GM11168 (cell line): ENCODE measurements around the gene MBP.
"Not testable (repeated sequence)": the region's sequence is repeated elsewhere in the genome, so short reads cannot be mapped to it uniquely, and the experiment has no call there.

ENCODE experiments used
- in situ Hi-C: fragments of 300-500 bp; cut with MboI; formaldehyde crosslinking; loops from one replicate; pipeline ENCODE4 v1.12.0; 2022; ENCODE audit warnings: low sequenced_read_pairs; ENCODE audit not compliant: unreplicated experiment

The MBP gene

DNA sequence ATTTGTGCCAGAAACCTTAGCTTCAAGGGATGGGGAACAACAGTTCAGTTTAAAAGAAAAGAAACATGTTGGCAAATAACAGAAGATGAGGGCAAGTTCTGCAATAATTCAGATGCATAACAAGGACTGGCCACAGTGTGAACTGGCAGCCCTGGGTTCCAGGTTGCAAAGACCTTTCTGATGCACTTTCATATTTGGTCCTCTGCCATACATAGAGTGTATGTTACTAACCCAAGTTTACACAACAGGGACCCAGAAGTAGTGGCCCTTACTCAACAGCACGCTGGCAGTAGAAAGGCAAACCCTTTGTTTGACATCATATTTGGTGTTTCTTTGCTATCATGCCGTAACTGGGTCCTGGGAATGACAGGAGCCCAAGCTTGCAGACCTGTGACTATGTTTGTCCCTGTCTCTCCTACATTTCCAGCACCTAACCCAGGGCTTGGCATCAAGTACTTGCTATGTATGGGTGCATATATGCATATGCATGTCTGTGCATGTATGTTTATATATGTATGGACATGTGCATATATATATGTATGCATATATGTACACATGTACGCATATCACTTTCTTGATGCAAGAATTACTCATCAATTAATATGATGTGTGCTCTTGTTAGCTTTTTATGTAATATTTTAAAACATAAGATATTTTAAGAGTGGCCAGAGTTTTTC lies 94.3 kb downstream of the MBP start:
- in situ Hi-C loops = no loop called here

- in situ Hi-C loops = no loop called here
These were observed 95.0 kb downstream of the MBP start for GRCh38 chr18:77037567-77037966.

- in situ Hi-C loops = no loop called here
These were observed 97.0 kb downstream of the MBP start for GRCh38 chr18:77035380-77036187.

- in situ Hi-C loops = no loop called here
These were observed 99.0 kb downstream of the MBP start for GRCh38 chr18:77033575-77033974.

GRCh38 chr18:77032181-77032701 lies 100.3 kb downstream of the MBP start:
- in situ Hi-C loops = no loop called here

DNA sequence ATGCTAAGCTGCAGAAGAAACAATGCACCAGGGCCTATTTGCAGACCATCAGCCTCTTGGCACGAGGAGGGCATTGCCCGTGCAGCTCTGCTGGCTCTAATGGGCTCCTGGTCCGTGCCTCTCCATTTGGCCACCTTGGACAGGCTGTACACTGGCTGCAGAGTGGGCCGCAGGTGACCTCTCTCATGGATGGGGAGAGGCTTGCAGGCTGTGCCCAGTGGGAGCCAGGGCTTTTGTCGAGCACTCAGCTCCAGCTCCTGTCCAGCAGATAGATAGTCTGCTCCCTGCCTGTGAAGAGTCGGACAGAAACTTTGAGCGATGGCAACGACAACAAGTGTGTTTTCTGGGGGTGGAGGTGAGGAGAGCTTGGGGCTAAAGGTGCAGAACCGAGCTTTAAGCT lies 100.9 kb downstream of the MBP start:
- in situ Hi-C loops = no loop called here

DNA sequence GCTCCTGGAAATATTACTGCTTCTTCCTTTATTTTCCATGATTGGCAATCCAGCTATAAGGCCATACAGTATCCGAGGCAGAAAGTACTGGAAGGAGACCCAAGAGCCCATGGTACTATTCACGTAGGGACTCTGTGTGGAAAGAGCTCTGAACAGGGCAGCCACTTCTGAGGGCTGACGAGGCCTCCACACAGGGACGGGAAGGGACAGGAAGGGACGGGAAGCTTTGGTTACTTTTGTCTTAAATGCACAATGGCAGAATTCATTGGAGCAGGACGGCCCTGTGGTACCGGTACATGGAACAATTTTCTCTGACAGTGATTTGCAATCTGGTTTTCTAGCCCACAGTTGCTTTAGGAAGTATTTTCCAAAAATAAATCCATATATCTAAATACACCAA lies 102.4 kb downstream of the MBP start:
- in situ Hi-C loops = no loop called here

- in situ Hi-C loops = no loop called here
These were observed 106.7 kb downstream of the MBP start for GRCh38 chr18:77025831-77026363.

- in situ Hi-C loops = no loop called here
These were observed 107.5 kb downstream of the MBP start for GRCh38 chr18:77025123-77025522.

DNA sequence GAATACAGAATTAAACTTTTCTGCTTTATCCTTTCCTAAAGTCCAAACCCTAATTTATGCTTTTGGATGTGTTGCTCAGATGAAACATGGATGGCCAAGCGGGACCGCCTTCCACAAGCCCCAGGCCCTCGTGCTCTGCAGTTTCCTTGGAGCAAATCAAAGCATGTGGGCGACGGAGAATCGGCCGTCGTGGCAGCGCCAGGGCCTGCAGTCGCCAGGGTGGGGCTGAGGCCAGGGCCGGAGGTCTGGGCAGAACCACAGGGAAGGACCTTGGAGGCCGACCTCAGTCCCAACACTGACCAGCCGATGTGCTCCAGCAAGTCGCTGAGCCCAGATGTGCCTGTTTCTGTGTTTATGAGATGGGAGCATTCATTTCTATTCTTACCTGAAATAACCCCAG lies 108.1 kb downstream of the MBP start:
- in situ Hi-C loops = no loop called here

DNA sequence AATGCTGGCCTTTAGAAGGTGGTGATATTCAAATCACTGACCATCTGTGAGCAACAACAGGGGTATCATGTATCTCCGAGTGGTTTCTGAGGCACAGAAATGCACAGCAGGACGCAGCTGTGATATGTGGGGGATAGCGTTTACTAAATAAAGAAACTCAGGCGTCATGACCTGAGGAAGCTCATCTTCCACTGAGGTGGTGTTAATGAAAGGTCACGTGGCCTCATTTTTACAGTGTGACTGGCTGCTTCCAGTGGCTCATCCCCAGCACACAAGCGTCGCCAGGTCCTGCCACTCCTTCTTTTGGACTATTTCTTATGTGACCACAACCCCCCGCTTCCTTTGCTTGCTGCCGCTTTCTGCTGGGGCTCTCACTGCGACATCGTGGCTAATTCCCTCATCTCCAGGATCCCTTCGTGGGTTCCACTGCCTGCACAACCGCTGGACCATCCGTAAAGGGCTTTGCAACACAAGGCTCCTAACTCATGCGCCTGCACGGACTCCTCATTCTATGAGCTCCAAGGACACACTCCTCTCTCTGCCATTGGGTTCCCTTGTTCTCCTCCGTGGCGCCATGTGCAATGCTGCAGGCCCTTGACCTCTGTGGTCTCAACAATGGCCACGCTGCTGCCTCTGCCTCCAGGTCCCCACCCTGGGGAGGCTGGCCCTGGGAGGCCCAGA lies 109.3 kb downstream of the MBP start:
- in situ Hi-C loops = no loop called here

GRCh38 chr18:77022556-77022955 lies 110.0 kb downstream of the MBP start:
- in situ Hi-C loops = no loop called here

- in situ Hi-C loops = no loop called here
These were observed 110.5 kb downstream of the MBP start for GRCh38 chr18:77022116-77022515.

DNA sequence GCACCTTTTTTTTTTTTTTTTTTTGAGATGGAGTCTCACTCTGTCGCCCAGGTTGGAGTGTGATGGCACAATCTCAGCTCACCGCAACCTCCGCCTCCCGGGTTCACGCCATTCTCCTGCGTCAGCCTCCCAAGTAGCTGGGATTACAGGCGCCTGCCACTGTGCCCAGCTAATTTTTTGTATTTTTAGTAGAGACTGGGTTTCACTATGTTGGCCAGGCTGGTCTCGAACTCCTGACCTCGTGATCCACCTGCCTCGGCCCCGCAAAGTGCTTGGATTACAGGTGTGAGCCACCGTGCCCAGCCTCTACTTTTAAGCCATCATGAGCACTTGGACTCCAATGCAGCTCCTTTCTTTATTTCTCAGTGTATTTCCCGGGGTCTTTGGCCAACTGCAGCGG lies 111.1 kb downstream of the MBP start:
- in situ Hi-C loops = not testable (repeated sequence)

DNA sequence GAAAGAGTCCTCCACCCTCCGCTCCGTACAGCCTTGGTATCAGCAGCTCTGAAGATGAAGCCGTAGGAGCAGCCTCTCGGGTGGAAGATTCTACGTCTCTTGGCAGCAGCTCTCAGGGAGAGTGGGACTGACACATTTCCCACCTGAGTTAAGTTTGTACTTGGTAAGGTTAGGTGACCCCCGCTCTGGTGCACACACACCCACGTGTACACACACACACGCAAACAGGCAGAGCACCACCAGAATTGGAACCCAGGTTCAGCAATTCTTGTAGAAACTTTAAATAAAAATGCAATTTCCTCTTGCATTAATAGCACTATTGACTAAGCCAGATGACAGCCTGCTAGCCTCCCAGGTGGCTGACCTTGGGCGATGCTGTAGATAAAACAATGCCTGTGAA lies 111.5 kb downstream of the MBP start:
- in situ Hi-C loops = no loop called here

GRCh38 chr18:77020561-77020960 lies 112.0 kb downstream of the MBP start:
- in situ Hi-C loops = no loop called here

DNA sequence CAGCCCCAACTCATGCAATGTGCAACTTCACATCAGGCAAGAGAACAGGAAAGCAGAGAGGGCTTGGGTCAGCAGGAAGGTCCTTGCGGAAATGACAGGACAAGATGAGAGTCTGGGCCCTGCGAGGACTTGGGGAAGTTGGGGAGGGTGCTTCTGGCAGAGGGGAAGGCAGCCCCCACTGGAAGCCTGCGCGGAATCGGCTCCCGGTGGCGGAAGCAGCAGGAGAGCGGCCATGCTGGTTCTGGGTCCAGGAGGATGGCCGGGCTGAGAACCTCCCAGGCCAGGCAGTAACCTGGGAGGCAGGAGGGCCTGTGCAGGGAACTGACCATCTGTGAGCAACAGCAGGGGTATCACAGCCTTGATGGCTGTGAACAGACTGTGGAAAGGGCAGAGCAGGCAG lies 112.9 kb downstream of the MBP start:
- in situ Hi-C loops = no loop called here

DNA sequence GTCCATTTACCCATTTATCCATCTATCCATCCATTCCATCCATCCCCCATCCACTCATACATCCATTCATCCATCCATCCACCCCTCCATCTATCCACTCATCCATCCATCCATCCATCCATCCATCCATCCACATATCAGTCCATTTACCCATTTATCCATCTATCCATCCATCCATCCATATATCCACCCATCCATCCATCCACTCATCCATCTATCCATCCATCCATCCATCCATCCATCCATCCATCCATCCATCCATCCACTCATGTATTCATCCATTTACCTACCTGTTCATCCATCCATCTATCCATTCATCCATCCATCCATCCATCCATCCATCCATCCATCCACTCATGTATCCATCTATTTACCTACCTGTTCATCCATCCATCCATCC lies 113.9 kb downstream of the MBP start:
- in situ Hi-C loops = not testable (repeated sequence)

DNA sequence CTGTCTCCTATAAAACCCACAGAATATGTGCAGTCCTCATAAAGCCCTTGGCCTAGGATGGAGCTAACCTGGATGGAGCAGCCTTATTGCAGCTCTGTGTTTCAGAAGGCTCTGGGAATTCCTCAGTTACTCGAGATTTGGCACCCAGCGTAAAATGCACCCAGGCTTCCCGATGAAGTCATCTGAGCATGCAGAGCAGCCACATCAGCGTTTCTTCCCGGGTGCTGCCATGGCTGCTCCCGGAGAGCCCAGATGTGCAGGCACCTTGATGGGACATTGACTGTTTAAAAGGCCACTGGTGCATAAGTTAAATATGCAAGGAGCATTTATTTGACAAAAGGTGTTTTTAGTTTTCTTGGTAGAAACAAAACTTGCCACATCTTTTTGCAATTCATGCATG lies 115.2 kb downstream of the MBP start:
- in situ Hi-C loops = no loop called here

DNA sequence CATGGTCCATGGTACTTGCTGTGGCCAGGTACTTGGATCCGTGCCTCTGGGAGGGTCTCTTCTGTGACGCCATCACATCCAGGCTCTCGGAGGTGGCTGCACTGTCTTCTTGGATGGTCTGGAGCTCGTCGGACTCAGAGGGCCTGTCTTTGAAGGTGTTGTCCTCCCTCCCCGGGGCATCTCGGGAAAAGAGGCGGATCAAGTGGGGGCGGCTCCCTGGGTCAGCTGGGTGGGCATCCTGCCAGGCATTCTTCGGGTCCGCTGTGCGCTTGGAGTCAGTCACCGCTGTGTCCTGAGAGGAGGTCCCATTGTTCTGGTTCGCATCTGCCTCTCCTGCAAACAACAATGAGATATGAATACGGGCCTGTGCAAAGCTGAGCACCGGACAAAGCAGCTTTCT lies 115.6 kb downstream of the MBP start:
- in situ Hi-C loops = no loop called here
